ENCODE results near the gene OR52D1. TPM values are rescaled to one million over a fixed set of nuclear protein-coding genes. Genes with fewer than 3 reads are reported as not detected.

OR52D1 gene
- polyA plus RNA-seq, 1 experiment, result not detected

DNA sequence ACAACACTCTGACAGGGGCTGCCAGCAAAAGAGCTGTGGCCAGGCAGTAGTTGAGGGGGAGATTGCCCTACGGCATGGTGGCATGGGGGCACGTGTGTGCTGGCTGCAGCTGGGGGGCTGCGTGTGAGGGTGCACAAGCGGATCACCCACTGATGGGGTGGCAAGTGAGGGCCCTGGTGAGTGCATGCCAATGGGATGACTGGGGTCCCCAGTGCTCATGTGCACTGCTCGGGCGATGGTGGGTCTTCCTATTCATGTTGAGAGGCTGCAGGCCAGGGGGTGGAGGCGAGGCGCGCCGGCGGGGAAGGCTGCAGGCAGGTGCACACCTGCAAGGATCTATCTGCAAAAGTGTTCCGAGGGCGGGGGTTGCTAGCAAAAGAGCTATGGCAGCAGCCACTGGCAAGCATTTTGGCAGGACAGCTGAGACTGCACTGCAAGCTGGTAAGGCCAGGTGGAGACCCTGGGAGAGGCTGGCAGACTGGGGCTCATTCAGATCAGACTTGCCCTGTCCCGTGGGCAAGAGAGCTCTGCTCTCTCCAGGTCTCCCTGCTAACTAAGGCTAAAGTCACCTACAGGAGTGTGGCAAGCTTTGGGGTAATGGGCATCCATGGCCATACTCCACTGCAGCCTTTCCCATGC, 27.4 kb upstream of the OR52D1 start:
- DNase-seq (ENCODE audit: low read depth), result no peak
- Histone ChIP-seq H3K4me3 (ENCODE audit: low read depth, low read length) (no peak overlapping the region), H3K27me3 (ENCODE audit: control insufficient read depth, insufficient read depth, low read length) (no peaks in the 10 kb centered on the region), H3K36me3 (ENCODE audit: control insufficient read depth, insufficient read depth, low read length) (no peaks in the 10 kb centered on the region)
- POLR2A ChIA-PET, result no interaction called here
- CTCF ChIA-PET, result no interaction called here
- TF ChIP-seq, protein P1, sequence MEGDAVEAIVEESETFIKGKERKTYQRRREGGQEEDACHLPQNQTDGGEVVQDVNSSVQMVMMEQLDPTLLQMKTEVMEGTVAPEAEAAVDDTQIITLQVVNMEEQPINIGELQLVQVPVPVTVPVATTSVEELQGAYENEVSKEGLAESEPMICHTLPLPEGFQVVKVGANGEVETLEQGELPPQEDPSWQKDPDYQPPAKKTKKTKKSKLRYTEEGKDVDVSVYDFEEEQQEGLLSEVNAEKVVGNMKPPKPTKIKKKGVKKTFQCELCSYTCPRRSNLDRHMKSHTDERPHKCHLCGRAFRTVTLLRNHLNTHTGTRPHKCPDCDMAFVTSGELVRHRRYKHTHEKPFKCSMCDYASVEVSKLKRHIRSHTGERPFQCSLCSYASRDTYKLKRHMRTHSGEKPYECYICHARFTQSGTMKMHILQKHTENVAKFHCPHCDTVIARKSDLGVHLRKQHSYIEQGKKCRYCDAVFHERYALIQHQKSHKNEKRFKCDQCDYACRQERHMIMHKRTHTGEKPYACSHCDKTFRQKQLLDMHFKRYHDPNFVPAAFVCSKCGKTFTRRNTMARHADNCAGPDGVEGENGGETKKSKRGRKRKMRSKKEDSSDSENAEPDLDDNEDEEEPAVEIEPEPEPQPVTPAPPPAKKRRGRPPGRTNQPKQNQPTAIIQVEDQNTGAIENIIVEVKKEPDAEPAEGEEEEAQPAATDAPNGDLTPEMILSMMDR (IDR thresholded peaks at IDR 0.05; ENCODE audit: insufficient read depth, low read depth, low read length), result no peak

DNA sequence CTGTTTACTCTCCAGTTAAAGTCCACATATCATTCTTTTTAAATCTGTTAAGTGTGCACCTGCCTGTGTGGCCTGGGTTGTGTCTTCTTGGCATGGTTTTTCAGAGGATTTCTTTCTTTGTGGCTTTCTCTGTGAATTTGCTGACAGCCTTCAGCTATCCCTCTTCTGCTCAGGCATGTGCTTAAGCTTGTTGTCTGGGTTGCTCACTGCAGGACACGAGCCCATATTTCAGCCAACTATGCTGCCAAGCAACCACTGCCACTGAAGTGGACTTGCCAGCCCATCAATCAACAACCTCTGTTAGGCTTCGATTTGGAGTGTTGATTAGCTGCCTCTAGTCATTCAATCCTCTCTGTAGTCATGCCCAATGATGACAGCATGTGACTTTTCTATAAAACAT, 21.0 kb upstream of the OR52D1 start:
- no peak for DNase-seq (ENCODE audit: low read depth)
- TF ChIP-seq, protein P1 (IDR thresholded peaks at IDR 0.05; ENCODE audit: insufficient read depth, low read depth, low read length), result no peak
- Histone ChIP-seq H3K36me3 (ENCODE audit: control insufficient read depth, insufficient read depth, low read length) (no peaks in the 10 kb centered on the region), H3K4me3 (ENCODE audit: low read depth, low read length) (no peak overlapping the region), H3K27me3 (ENCODE audit: control insufficient read depth, insufficient read depth, low read length) (0 out of 2 replicates have a peak, but pooled peaks cover 2% of the 10 kb centered on the region)
- CTCF ChIA-PET, result interaction anchor here (1.2 to 1.4 kb wide), 2 partner anchors 8 to 19 kb away, joined by 3 to 6 read pairs; no protein-coding TSS in a partner anchor
- POLR2A ChIA-PET, result no interaction called here

DNA sequence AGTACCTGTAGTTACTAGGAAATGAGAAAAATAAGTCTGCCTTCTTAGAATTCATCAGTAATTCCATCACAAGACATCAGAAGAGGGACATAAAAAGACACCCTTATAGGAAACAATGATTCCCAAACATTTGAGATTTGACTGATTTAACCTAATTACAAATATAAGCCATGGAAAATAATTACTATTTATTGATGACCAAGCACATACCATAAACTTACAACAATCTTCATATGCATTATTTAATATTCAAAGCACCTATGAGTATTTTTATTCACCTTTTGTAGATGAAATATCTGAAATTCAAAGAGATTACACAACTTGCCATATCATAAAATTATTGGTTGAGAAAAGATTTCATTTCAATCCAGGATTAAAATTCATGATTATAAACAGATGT, 14.6 kb upstream of the OR52D1 start:
- H3K27me3 ChIP-seq (ENCODE audit: control insufficient read depth, insufficient read depth, low read length), result no peaks in the 10 kb centered on the region
- H3K36me3 ChIP-seq (ENCODE audit: control insufficient read depth, insufficient read depth, low read length), result no peaks in the 10 kb centered on the region
- CTCF ChIA-PET, result no interaction called here
- no peak overlapping the region for H3K4me3 ChIP-seq (ENCODE audit: low read depth, low read length)
- no peak for DNase-seq (ENCODE audit: low read depth)
- POLR2A ChIA-PET, result no interaction called here
- TF ChIP-seq, protein P1 (IDR thresholded peaks at IDR 0.05; ENCODE audit: insufficient read depth, low read depth, low read length), result no peak

- Histone ChIP-seq H3K4me3 (ENCODE audit: low read depth, low read length) (no peak overlapping the region), H3K36me3 (ENCODE audit: control insufficient read depth, insufficient read depth, low read length) (no peaks in the 10 kb centered on the region), H3K27me3 (ENCODE audit: control insufficient read depth, insufficient read depth, low read length) (no peaks in the 10 kb centered on the region)
- CTCF ChIA-PET, result interaction anchor here (0.6 to 2.5 kb wide), 24 partner anchors 9 to 887 kb away, joined by 3 to 14 read pairs (median 4); partner anchors contain the start of genes OR51I2 and OR52N2
- DNase-seq (ENCODE audit: low read depth), result no peak
- TF ChIP-seq, protein P1 (IDR thresholded peaks at IDR 0.05; ENCODE audit: insufficient read depth, low read depth, low read length), result peak; percentile 83
- POLR2A ChIA-PET, result no interaction called here
Measured at GRCh38 chr11:5476186-5476819, 12.2 kb upstream of the OR52D1 start.

DNA sequence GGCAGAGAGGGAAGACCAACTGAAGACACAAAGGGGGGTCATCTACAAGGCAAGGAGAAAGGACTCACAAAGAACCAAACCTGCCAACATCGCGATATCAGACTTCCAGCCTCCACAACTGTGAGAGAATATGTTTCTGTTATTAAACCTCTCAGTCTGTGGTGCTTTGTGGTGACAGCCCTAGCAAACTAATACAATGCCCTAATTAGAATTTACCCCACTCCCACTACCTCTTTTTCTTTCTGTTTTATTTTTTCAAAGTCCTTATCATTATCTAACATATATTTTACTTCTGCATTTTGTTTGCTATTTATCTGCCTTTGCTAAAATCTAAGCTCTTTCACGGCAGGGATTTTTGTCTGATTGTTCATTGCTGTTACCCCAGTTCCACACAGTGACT, 2.5 kb upstream of the OR52D1 start:
- DNase-seq (ENCODE audit: low read depth), result no peak
- ChIA-PET CTCF (interaction anchor here (2.6 kb wide), 1 partner anchor 10 kb away, joined by 12 read pairs; no protein-coding TSS in a partner anchor), POLR2A (no interaction called here)
- Histone ChIP-seq H3K27me3 (ENCODE audit: control insufficient read depth, insufficient read depth, low read length) (no peaks in the 10 kb centered on the region; the same call in none of the 2 replicates), H3K4me3 (ENCODE audit: low read depth, low read length) (no peak overlapping the region), H3K36me3 (ENCODE audit: control insufficient read depth, insufficient read depth, low read length) (no peaks in the 10 kb centered on the region)
- TF ChIP-seq, protein P1 (IDR thresholded peaks at IDR 0.05; ENCODE audit: insufficient read depth, low read depth, low read length), result no peak

All from BJ (cell line).